HG03521 (cell line): Measurements from ENCODE around the gene ECEL1.

Source experiments
- ATAC-seq: cut with Tn5 transposase; IDR thresholded peaks from one replicate; pipeline ENCODE4 v1.9.1; 2021; ENCODE audit warnings: mild to moderate bottlenecking, moderate library complexity; ENCODE audit not compliant: unreplicated experiment

The ECEL1 gene

GRCh38 chr2:232502511-232502910 is 14.9 kb upstream of the ECEL1 start:
- ATAC-seq: no peak

- ATAC-seq: no peak
Measured at GRCh38 chr2:232501794-232502390, 14.3 kb upstream of the ECEL1 start.

- no peak for ATAC-seq
Measured at GRCh38 chr2:232501331-232501771, 13.7 kb upstream of the ECEL1 start.

GRCh38 chr2:232498452-232498851 is 10.8 kb upstream of the ECEL1 start:
- ATAC-seq: no peak

- no peak for ATAC-seq
Measured at GRCh38 chr2:232497348-232497747, 9.7 kb upstream of the ECEL1 start.

- ATAC-seq: no peak
Measured at GRCh38 chr2:232496501-232497270, 9.1 kb upstream of the ECEL1 start.

- ATAC-seq: no peak
Measured at GRCh38 chr2:232495292-232495691, 7.7 kb upstream of the ECEL1 start.

- ATAC-seq: no peak
Measured at GRCh38 chr2:232494542-232494941, 6.9 kb upstream of the ECEL1 start.

GRCh38 chr2:232493701-232494474 is 6.3 kb upstream of the ECEL1 start:
- no peak for ATAC-seq

GRCh38 chr2:232492963-232493700 is 5.5 kb upstream of the ECEL1 start:
- no peak for ATAC-seq

- no peak for ATAC-seq
Measured at GRCh38 chr2:232492236-232492848, 4.7 kb upstream of the ECEL1 start.

GRCh38 chr2:232491139-232491780 is 3.6 kb upstream of the ECEL1 start:
- ATAC-seq: no peak

- ATAC-seq: no peak
Measured at GRCh38 chr2:232490221-232491138, 2.8 kb upstream of the ECEL1 start.

- ATAC-seq: no peak
Measured at GRCh38 chr2:232489516-232490220, 2.0 kb upstream of the ECEL1 start.

GRCh38 chr2:232488721-232489300 is 1.2 kb upstream of the ECEL1 start:
- ATAC-seq: no peak

GRCh38 chr2:232488097-232488711 is 570 bp upstream of the ECEL1 start:
- no peak for ATAC-seq

GRCh38 chr2:232486558-232487384 is 863 bp downstream of the ECEL1 start:
- no peak for ATAC-seq
